IMR-90 (cell line): Measurements from ENCODE around the gene SPARCL1. TPM values are rescaled to one million over a fixed set of nuclear protein-coding genes. Genes with fewer than 3 reads are reported as not detected.

Source experiments
- ATAC-seq: fragments of 200-7000 bp; cut with Tn5 transposase; 2 replicates; pipeline ENCODE4 v1.9.1; 2020; ENCODE audit warnings: low read depth, mild to moderate bottlenecking, moderate library complexity
- BruUV-seq: library from RNA; stranded (reverse); fragments of 400-500 nt; replicated peaks from 2 replicates; lab custom pipeline; 2021; lab: Mats Ljungman, UMichigan
- CTCF ChIA-PET: fragments of 300-600 bp; formaldehyde crosslinking; extraction: SDS; loops from one replicate; lab custom pipeline; 2021; ENCODE audit warnings: antibody characterized with exemption; lab: Yijun Ruan, JAX
- POLR2A ChIA-PET: fragments of 300-600 bp; sonication (Branson Sonifier 250); formaldehyde crosslinking; loops from one replicate; lab custom pipeline; 2022; ENCODE audit warnings: antibody characterized with exemption; ENCODE audit not compliant: unreplicated experiment; lab: Charles Lee
- DNase-seq: peaks from one replicate; pipeline ENCODE4 v3.0.0; 2013
- H2AFZ ChIP-seq: replicated peaks from 2 replicates; pipeline ENCODE3; 2013; ENCODE audit warnings: low read length, mild to moderate bottlenecking; ENCODE audit not compliant: poor library complexity
- H2AK5ac ChIP-seq: 2 replicates; pipeline ENCODE4 v1.6.1; 2013; ENCODE audit warnings: low read depth, low read length, inconsistent platforms
- H2AK9ac ChIP-seq: replicated peaks from 2 replicates; pipeline ENCODE3; 2013; ENCODE audit warnings: mild to moderate bottlenecking, low read depth, low read length, moderate library complexity; ENCODE audit not compliant: poor library complexity
- H2BK120ac ChIP-seq: 2 replicates; pipeline ENCODE4 v1.6.1; 2013; ENCODE audit warnings: low read depth, low read length, inconsistent platforms
- H2BK15ac ChIP-seq: 3 replicates; pipeline ENCODE4 v1.6.1; 2013; ENCODE audit warnings: low read depth, low read length, inconsistent platforms
- H2BK20ac ChIP-seq: 2 replicates; pipeline ENCODE4 v1.6.1; 2013; ENCODE audit warnings: low read depth, mild to moderate bottlenecking, inconsistent platforms, low read length, moderate library complexity
- H2BK5ac ChIP-seq: 2 replicates; pipeline ENCODE4 v1.6.1; 2013; ENCODE audit warnings: mild to moderate bottlenecking, low read depth, low read length, inconsistent platforms; ENCODE audit not compliant: poor library complexity, severe bottlenecking
- H3K14ac ChIP-seq: replicated peaks from 2 replicates; pipeline ENCODE4 v1.6.1; 2013; ENCODE audit warnings: low read depth, low read length, inconsistent platforms
- H3K18ac ChIP-seq: 2 replicates; pipeline ENCODE4 v1.6.1; 2013; ENCODE audit warnings: low read depth, low read length, control low read depth
- H3K23ac ChIP-seq: 2 replicates; pipeline ENCODE4 v1.6.1; 2013; ENCODE audit warnings: low read depth, low read length, inconsistent platforms
- H3K27ac ChIP-seq: 2 replicates; pipeline ENCODE4 v1.5.1; 2013; ENCODE audit warnings: mild to moderate bottlenecking, control low read depth, low read length; ENCODE audit not compliant: insufficient read depth
- H3K27me3 ChIP-seq: 2 replicates; pipeline ENCODE4 v1.6.1; 2013; ENCODE audit warnings: low read length; ENCODE audit not compliant: control insufficient read depth, insufficient read depth
- H3K36me3 ChIP-seq: 2 replicates; pipeline ENCODE4 v1.6.1; 2013; ENCODE audit warnings: low read length, mixed read lengths; ENCODE audit not compliant: control insufficient read depth, insufficient read depth
- H3K4ac ChIP-seq: 2 replicates; pipeline ENCODE4 v1.6.1; 2013; ENCODE audit warnings: low read depth, low read length, inconsistent platforms
- H3K4me1 ChIP-seq: 2 replicates; pipeline ENCODE4 v1.6.1; 2013; ENCODE audit warnings: low read length, mixed read lengths; ENCODE audit not compliant: control insufficient read depth, insufficient read depth
- H3K4me2 ChIP-seq: 2 replicates; pipeline ENCODE4 v1.6.1; 2013; ENCODE audit warnings: low read depth, mild to moderate bottlenecking, control low read depth, low read length, moderate library complexity
- H3K4me3 ChIP-seq: 2 replicates; pipeline ENCODE4 v1.5.1; 2013; ENCODE audit warnings: low read depth, mild to moderate bottlenecking, control low read depth, low read length, moderate library complexity; ENCODE audit not compliant: insufficient read depth
- H3K56ac ChIP-seq: 2 replicates; pipeline ENCODE4 v1.6.1; 2013; ENCODE audit warnings: low read length, inconsistent platforms; ENCODE audit not compliant: insufficient read depth; ENCODE audit errors: extremely low read depth
- H3K79me1 ChIP-seq, 2 experiments: 2 replicates each; pipeline ENCODE4 v1.6.1; 2013; ENCODE audit warnings: low read length in 2 of 2, inconsistent platforms in 1 of 2, low read depth in 1 of 2
- H3K9ac ChIP-seq: 2 replicates; pipeline ENCODE4 v1.6.1; 2013; ENCODE audit warnings: low read depth, low read length, control low read depth
- H3K9me1 ChIP-seq: 2 replicates; pipeline ENCODE4 v1.6.1; 2013; ENCODE audit warnings: low read length, inconsistent platforms; ENCODE audit not compliant: insufficient read depth
- H3K9me3 ChIP-seq: 2 replicates; pipeline ENCODE4 v1.6.1; 2013; ENCODE audit warnings: low read length; ENCODE audit not compliant: control insufficient read depth, insufficient read depth
- H4K20me1 ChIP-seq: 2 replicates; pipeline ENCODE4 v1.6.1; 2013; ENCODE audit warnings: low read length, inconsistent platforms; ENCODE audit not compliant: insufficient read depth
- H4K5ac ChIP-seq: 2 replicates; pipeline ENCODE4 v1.6.1; 2013; ENCODE audit warnings: mild to moderate bottlenecking, low read depth, low read length, control low read depth
- H4K8ac ChIP-seq, 2 experiments: 2 replicates each; pipeline ENCODE4 v1.6.1; 2013; ENCODE audit warnings: low read depth in 2 of 2, low read length in 2 of 2, control low read depth in 1 of 2, inconsistent platforms in 1 of 2
- H4K91ac ChIP-seq: 2 replicates; pipeline ENCODE4 v1.6.1; 2013; ENCODE audit warnings: low read depth, low read length, inconsistent platforms; ENCODE audit not compliant: insufficient read depth
- BHLHE40 ChIP-seq: fragments of 150-350 bp; IDR thresholded peaks from 2 replicates; pipeline ENCODE4 v1.6.1; 2016; ENCODE audit warnings: mild to moderate bottlenecking, low read depth, low read length
- CEBPB ChIP-seq: IDR thresholded peaks from 2 replicates; pipeline ENCODE4 v1.6.1; 2012; ENCODE audit warnings: low read depth, low read length, improper control_type of control experiment
- CHD1 ChIP-seq: IDR thresholded peaks from 2 replicates; pipeline ENCODE4 v1.6.1; 2012; ENCODE audit warnings: low read depth, low read length, improper control_type of control experiment
- CTCF ChIP-seq: conservative IDR thresholded peaks from 2 replicates; pipeline ENCODE4 v1.5.1; 2012; ENCODE audit warnings: mild to moderate bottlenecking, low read depth, low read length, improper control_type of control experiment
- FOS ChIP-seq: fragments of 150-350 bp; IDR thresholded peaks from 2 replicates; pipeline ENCODE4 v1.6.1; 2016; ENCODE audit warnings: low read depth, low read length
- MAFK ChIP-seq: IDR thresholded peaks from 2 replicates; pipeline ENCODE4 v1.6.1; 2012; ENCODE audit warnings: low read depth, low read length, improper control_type of control experiment
- MAZ ChIP-seq: IDR thresholded peaks from 2 replicates; pipeline ENCODE4 v1.6.1; 2012; ENCODE audit warnings: low read depth, mild to moderate bottlenecking, low read length, improper control_type of control experiment, moderate library complexity, borderline replicate concordance
- MXI1 ChIP-seq: IDR thresholded peaks from 2 replicates; pipeline ENCODE4 v1.6.1; 2012; ENCODE audit warnings: low read depth, mild to moderate bottlenecking, low read length, moderate library complexity, borderline replicate concordance
- NFE2L2 ChIP-seq: fragments of 150-350 bp; IDR thresholded peaks from 2 replicates; pipeline ENCODE4 v1.6.1; 2016; ENCODE audit warnings: low read depth, mild to moderate bottlenecking, low read length
- POLR2A ChIP-seq: IDR thresholded peaks from 2 replicates; pipeline ENCODE4 v1.6.1; 2012; ENCODE audit warnings: mild to moderate bottlenecking, low read depth, low read length
- RAD21 ChIP-seq: IDR thresholded peaks from 2 replicates; pipeline ENCODE4 v1.6.1; 2012; ENCODE audit warnings: low read length, improper control_type of control experiment
- RCOR1 ChIP-seq: IDR thresholded peaks from 2 replicates; pipeline ENCODE4 v1.6.1; 2012; ENCODE audit warnings: mild to moderate bottlenecking, low read length, improper control_type of control experiment; ENCODE audit not compliant: insufficient replicate concordance
- RFX5 ChIP-seq: IDR thresholded peaks from 2 replicates; pipeline ENCODE4 v1.8.0; 2012; ENCODE audit warnings: low read depth, mild to moderate bottlenecking, low read length, moderate library complexity
- SMC3 ChIP-seq: fragments of 150-350 bp; IDR thresholded peaks from 2 replicates; pipeline ENCODE4 v1.6.1; 2016; ENCODE audit warnings: low read depth, mild to moderate bottlenecking, antibody characterized with exemption, low read length, moderate library complexity
- whole genome bisulfite sequencing, 2 experiments: methylation state at CpG; one replicate each; pipeline versions ENCODE4 v1.1.5 to v1.1.7; 2013; ENCODE audit warnings: missing lambda C conversion rate in 2 of 2; ENCODE audit not compliant: insufficient read length in 1 of 2; ENCODE audit errors: extremely low coverage in 2 of 2; 5-methylcytosine and 5-hydroxymethylcytosine counted together
- dilution Hi-C: fragments of 300-500 bp; cut with HindIII; formaldehyde crosslinking; loops from one replicate; pipeline ENCODE4 v1.14.3; 2018; ENCODE audit warnings: low sequenced_read_pairs; ENCODE audit not compliant: unreplicated experiment
- in situ Hi-C: fragments of 300-500 bp; cut with MboI; formaldehyde crosslinking; loops from 3 replicates; pipeline ENCODE4 v1.14.3; 2019; ENCODE audit warnings: low sequenced_read_pairs, inconsistent platforms, mixed read lengths
- intact Hi-C: fragments of 100-400 bp; cut with micrococcal nuclease; formaldehyde crosslinking; loops from 2 replicates; pipeline ENCODE4 v1.10.0; 2022
- polyA plus RNA-seq, 3 experiments: library from polyadenylated mRNA; depleted of rRNA; stranded (reverse); fragments of >200 nt; gene quantifications; 2 replicates each; pipeline ENCODE4 v1.2.3, GENCODE V29; 2012; ENCODE audit warnings: low replicate concordance in 1 of 3
- total RNA-seq: library from RNA; depleted of rRNA; stranded (reverse); fragments of >200 nt; gene quantifications from 2 replicates; pipeline ENCODE4 v1.2.3, GENCODE V29; 2012
- TF ChIP-seq, protein P1 (sequence below): fragments of 150-350 bp; IDR thresholded peaks from 2 replicates; pipeline ENCODE4 v1.6.1; 2017; ENCODE audit warnings: mild to moderate bottlenecking, antibody characterized with exemption, low read length, low read depth
- TF ChIP-seq, protein P2 (sequence below): fragments of 150-350 bp; IDR thresholded peaks from 2 replicates; pipeline ENCODE4 v1.6.1; 2016; ENCODE audit warnings: low read depth, mild to moderate bottlenecking, low read length, moderate library complexity, borderline replicate concordance

The SPARCL1 gene
- total and polyA plus RNA-seq, 2 of the 4 experiments (the other 2 are of a cell fraction) = not detected

GRCh38 chr4:87505862-87506261 lies 23.3 kb downstream of the SPARCL1 start:
- no peaks in the 10 kb centered on the region for H3K36me3 ChIP-seq
- no peak overlapping the region for H3K23ac ChIP-seq
- DNase-seq = no peak
- intact Hi-C loops (no loop called here), in situ Hi-C loops (no loop called here), dilution Hi-C loops (no loop called here)
- no peak overlapping the region for H3K56ac ChIP-seq
- H4K91ac ChIP-seq = no peak overlapping the region
- no peak overlapping the region for H2BK15ac ChIP-seq
- no peaks in the 10 kb centered on the region for H3K79me1 ChIP-seq
- H2BK5ac ChIP-seq = no peak overlapping the region
- no TSS peak for BruUV-seq
- no peak overlapping the region for H3K9ac ChIP-seq
- peak overlapping the region; percentile 95; the same call in 1 of the 2 replicates for H2BK20ac ChIP-seq
- no peak for TF ChIP-seq CHD1
- no peak for TF ChIP-seq RFX5
- no peak for TF ChIP-seq RCOR1
- TF ChIP-seq CEBPB = no peak
- no peak for TF ChIP-seq CTCF
- TF ChIP-seq RAD21 = no peak
- TF ChIP-seq POLR2A = no peak
- no peak for TF ChIP-seq MAZ
- TF ChIP-seq MAFK = no peak
- TF ChIP-seq FOS = no peak
- TF ChIP-seq SMC3 = no peak
- TF ChIP-seq, protein P1, sequence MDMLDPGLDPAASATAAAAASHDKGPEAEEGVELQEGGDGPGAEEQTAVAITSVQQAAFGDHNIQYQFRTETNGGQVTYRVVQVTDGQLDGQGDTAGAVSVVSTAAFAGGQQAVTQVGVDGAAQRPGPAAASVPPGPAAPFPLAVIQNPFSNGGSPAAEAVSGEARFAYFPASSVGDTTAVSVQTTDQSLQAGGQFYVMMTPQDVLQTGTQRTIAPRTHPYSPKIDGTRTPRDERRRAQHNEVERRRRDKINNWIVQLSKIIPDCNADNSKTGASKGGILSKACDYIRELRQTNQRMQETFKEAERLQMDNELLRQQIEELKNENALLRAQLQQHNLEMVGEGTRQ = no peak
- TF ChIP-seq MXI1 = no peak
- TF ChIP-seq NFE2L2 = no peak
- TF ChIP-seq, protein P2, sequence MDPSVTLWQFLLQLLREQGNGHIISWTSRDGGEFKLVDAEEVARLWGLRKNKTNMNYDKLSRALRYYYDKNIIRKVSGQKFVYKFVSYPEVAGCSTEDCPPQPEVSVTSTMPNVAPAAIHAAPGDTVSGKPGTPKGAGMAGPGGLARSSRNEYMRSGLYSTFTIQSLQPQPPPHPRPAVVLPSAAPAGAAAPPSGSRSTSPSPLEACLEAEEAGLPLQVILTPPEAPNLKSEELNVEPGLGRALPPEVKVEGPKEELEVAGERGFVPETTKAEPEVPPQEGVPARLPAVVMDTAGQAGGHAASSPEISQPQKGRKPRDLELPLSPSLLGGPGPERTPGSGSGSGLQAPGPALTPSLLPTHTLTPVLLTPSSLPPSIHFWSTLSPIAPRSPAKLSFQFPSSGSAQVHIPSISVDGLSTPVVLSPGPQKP = no peak
- no peak for TF ChIP-seq BHLHE40
- no peak overlapping the region for H3K4me3 ChIP-seq
- no peak overlapping the region for H2AFZ ChIP-seq
- WGBS, 2 experiments = no CpG with 5 or more reads among the region's 3 CpGs
- ATAC-seq = no peak
- no peak overlapping the region for H3K27ac ChIP-seq
- no peaks in the 10 kb centered on the region for H3K27me3 ChIP-seq
- peaks cover 9% of the 10 kb centered on the region for H3K9me1 ChIP-seq
- H3K4ac ChIP-seq = no peak overlapping the region
- H3K9me3 ChIP-seq = no peaks in the 10 kb centered on the region
- peak overlapping the region; percentile 85; the same call in 1 of the 2 replicates for H2BK120ac ChIP-seq
- no peak overlapping the region for H3K18ac ChIP-seq
- no peak overlapping the region for H4K5ac ChIP-seq
- ChIA-PET CTCF (interaction anchor here (0.5 to 0.9 kb wide), 2 partner anchors 13 to 15 kb away, joined by 3 read pairs; no protein-coding TSS in a partner anchor), POLR2A (no interaction called here)
- H2AK9ac ChIP-seq = no peak overlapping the region
- no peaks in the 10 kb centered on the region for H4K20me1 ChIP-seq
- H3K4me2 ChIP-seq = no peak overlapping the region
- no peak overlapping the region for H3K14ac ChIP-seq
- no peak overlapping the region for H4K8ac ChIP-seq
- no peak overlapping the region; the same call in 1 of the 2 replicates for H2AK5ac ChIP-seq
- H3K4me1 ChIP-seq = peaks cover 5% of the 10 kb centered on the region
